IPS DF 4.7 (cell line): Measurements from ENCODE around the gene EML4.
"Not testable (repeated sequence)": the region's sequence is repeated elsewhere in the genome, so short reads cannot be mapped to it uniquely, and the experiment has no call there.

Experiments
- DNase-seq: peaks from one replicate; pipeline ENCODE4 v3.0.0-alpha.2; 2013; ENCODE audit warnings: low spot score; ENCODE audit errors: extremely low read depth

EML4 gene

GRCh38 chr2:42172566-42172965, 3.4 kb downstream of the EML4 start:
- no peak for DNase-seq

- DNase-seq, result not testable (repeated sequence)
Measured at GRCh38 chr2:42173467-42173866, 4.3 kb downstream of the EML4 start.

GRCh38 chr2:42176992-42177738, 8.0 kb downstream of the EML4 start:
- DNase-seq, result no peak

- no peak for DNase-seq
Measured at GRCh38 chr2:42178335-42178734, 9.2 kb downstream of the EML4 start.

GRCh38 chr2:42180300-42180699, 11.1 kb downstream of the EML4 start:
- DNase-seq, result no peak

- no peak for DNase-seq
Measured at GRCh38 chr2:42182654-42183308, 13.6 kb downstream of the EML4 start.

GRCh38 chr2:42183775-42184174, 14.6 kb downstream of the EML4 start:
- no peak for DNase-seq

GRCh38 chr2:42184346-42184745, 15.2 kb downstream of the EML4 start:
- DNase-seq, result no peak

GRCh38 chr2:42185220-42185921, 16.2 kb downstream of the EML4 start:
- no peak for DNase-seq

GRCh38 chr2:42186366-42186765, 17.2 kb downstream of the EML4 start:
- no peak for DNase-seq

GRCh38 chr2:42186945-42187632, 17.9 kb downstream of the EML4 start:
- DNase-seq, result no peak

GRCh38 chr2:42187886-42188285, 18.7 kb downstream of the EML4 start:
- DNase-seq, result no peak

GRCh38 chr2:42189235-42189566, 20.0 kb downstream of the EML4 start:
- DNase-seq, result no peak

- no peak for DNase-seq
Measured at GRCh38 chr2:42190191-42190590, 21.0 kb downstream of the EML4 start.

GRCh38 chr2:42191285-42192009, 22.3 kb downstream of the EML4 start:
- DNase-seq, result no peak

GRCh38 chr2:42192010-42192373, 22.8 kb downstream of the EML4 start:
- no peak for DNase-seq

GRCh38 chr2:42192652-42193566, 23.8 kb downstream of the EML4 start:
- DNase-seq, result no peak

GRCh38 chr2:42193722-42194187, 24.6 kb downstream of the EML4 start:
- DNase-seq, result no peak

- no peak for DNase-seq
Measured at GRCh38 chr2:42194428-42194827, 25.3 kb downstream of the EML4 start.

GRCh38 chr2:42195559-42195958, 26.4 kb downstream of the EML4 start:
- DNase-seq, result no peak
